ENCODE data around the gene MON2. TPM values are rescaled to one million over a fixed set of nuclear protein-coding genes. Genes with fewer than 3 reads are reported as not detected.

MON2 gene
- total and polyA plus RNA-seq, 2 donors (not counting 3 experiments of a cell fraction or from before 2014, with no cell fraction given), result 8.9 to 41.8 TPM

DNA sequence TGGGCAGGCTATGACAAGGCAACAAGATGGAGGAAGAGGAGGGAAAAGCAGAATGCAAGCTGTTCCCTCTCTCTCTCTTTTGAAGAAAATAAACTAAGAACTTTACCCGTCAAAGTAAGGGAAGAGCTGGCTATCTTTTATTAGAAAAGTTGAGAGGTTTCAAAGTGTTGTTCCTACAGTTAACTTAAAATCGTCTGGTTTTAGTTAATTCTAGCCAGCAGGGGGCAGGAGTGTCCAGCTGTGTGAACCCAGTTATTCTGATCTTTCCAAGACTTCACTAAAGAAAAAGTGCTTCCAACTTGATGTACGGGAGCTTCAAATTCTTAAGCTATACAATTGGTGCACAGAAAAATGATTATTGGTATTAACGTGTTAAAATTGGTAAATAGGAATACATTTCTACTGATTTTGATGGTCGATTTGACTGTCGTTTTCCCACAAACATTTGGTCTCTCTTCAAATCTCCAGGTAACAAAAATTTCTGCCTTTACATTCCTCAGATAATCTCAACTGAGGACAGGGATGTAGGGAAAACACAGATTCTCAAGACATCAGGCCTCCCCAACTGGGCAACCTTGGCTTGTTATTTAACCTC is 28.4 kb upstream of the MON2 start:
- peak; percentile 62 for FAIRE-seq
- peak overlapping the region; percentile 4 for H2AFZ ChIP-seq (ENCODE audit: low read depth, low read length)
- dilution Hi-C loops (cut with MboI; ENCODE audit: extremely low pct_ligation_motif_present, low sequenced_read_pairs), result no loop called here

More for the DNA sequence above, 28.4 kb upstream of the MON2 start:
- peaks cover 2% of the 10 kb centered on the region for H3K9me3 ChIP-seq (replicated peaks; ENCODE audit: control insufficient read depth, insufficient read depth, low read length)
- H3K27ac ChIP-seq (ENCODE audit: insufficient read depth, low read depth, low read length), result no peak overlapping the region
- H3K9ac ChIP-seq (replicated peaks; ENCODE audit: extremely low read depth, insufficient read depth, low read length), result no peak overlapping the region
- no peaks in the 10 kb centered on the region for H3K36me3 ChIP-seq (ENCODE audit: control insufficient read depth in 2 of 2, extremely low read depth in 1 of 2, insufficient read depth in 2 of 2, low read length in 2 of 2)
- no peak overlapping the region for H3K4me3 ChIP-seq (replicated peaks in 1 of 3; ENCODE audit: insufficient read depth in 1 of 3, low read depth in 1 of 3, low read length in 3 of 3)
- POLR2A ChIA-PET, result no interaction called here
- BruUV-seq (replicated peaks), result no TSS peak
- no peaks in the 10 kb centered on the region for H3K79me2 ChIP-seq (ENCODE audit: control insufficient read depth, insufficient read depth, low read length)
- no peaks in the 10 kb centered on the region for H3K9me1 ChIP-seq (replicated peaks; ENCODE audit: control insufficient read depth, extremely low read depth, insufficient read depth, low read length)
- no peaks in the 10 kb centered on the region for H4K20me1 ChIP-seq (replicated peaks; ENCODE audit: control insufficient read depth, extremely low read depth, insufficient read depth, low read length)
- no peak overlapping the region for H3K4me2 ChIP-seq (ENCODE audit: insufficient read depth, low read length)
- TF ChIP-seq, protein P1, sequence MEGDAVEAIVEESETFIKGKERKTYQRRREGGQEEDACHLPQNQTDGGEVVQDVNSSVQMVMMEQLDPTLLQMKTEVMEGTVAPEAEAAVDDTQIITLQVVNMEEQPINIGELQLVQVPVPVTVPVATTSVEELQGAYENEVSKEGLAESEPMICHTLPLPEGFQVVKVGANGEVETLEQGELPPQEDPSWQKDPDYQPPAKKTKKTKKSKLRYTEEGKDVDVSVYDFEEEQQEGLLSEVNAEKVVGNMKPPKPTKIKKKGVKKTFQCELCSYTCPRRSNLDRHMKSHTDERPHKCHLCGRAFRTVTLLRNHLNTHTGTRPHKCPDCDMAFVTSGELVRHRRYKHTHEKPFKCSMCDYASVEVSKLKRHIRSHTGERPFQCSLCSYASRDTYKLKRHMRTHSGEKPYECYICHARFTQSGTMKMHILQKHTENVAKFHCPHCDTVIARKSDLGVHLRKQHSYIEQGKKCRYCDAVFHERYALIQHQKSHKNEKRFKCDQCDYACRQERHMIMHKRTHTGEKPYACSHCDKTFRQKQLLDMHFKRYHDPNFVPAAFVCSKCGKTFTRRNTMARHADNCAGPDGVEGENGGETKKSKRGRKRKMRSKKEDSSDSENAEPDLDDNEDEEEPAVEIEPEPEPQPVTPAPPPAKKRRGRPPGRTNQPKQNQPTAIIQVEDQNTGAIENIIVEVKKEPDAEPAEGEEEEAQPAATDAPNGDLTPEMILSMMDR (IDR thresholded peaks at IDR 0.05; ENCODE audit: extremely low read depth in 1 of 2, insufficient read depth in 1 of 2, low read depth in 1 of 2, low read length in 2 of 2), result peak; percentile 46 to 53
- TF ChIP-seq GATA2 (IDR thresholded peaks at IDR 0.05; ENCODE audit: insufficient read depth, insufficient read length, low read depth, low read length) (no peak), JUN (IDR thresholded peaks at IDR 0.05; ENCODE audit: borderline replicate concordance, insufficient read depth, insufficient read length, low read depth) (no peak)
- H3K27me3 ChIP-seq (ENCODE audit: control insufficient read depth in 2 of 2, insufficient read depth in 2 of 2, low read length in 2 of 2), result peaks cover 4 to 12% of the 10 kb centered on the region in 2 experiments
- intact Hi-C loops (cut with micrococcal nuclease), result loop anchor here (1.0 to 10.0 kb wide), 8 partner anchors 28 to 631 kb away; partner anchors contain the start of genes MON2 and PPM1H
- DNase-seq (ENCODE audit: low read depth, low spot score), result peak; percentile 69
- CTCF ChIA-PET, result interaction anchor here (0.6 to 5.3 kb wide), 28 partner anchors 11 to 631 kb away, joined by 3 to 258 read pairs (median 4); partner anchors contain the start of genes MON2 and USP15
- peaks cover 9% of the 10 kb centered on the region for H3K4me1 ChIP-seq (ENCODE audit: control insufficient read depth, extremely low read depth, insufficient read depth, low read length)

Measured in endothelial cell of umbilical vein (primary cell).